GM12801 (cell line): Measurements from ENCODE around the gene PRSS27.

Experiments
- CTCF ChIP-seq: IDR thresholded peaks from one replicate; pipeline ENCODE4 v1.5.1; 2011; ENCODE audit warnings: control low read depth; ENCODE audit not compliant: insufficient read length; ENCODE audit errors: extremely low read depth

Gene PRSS27

GRCh38 chr16:2713985-2714774, 5.8 kb downstream of the PRSS27 start:
- TF ChIP-seq CTCF = no peak

- no peak for TF ChIP-seq CTCF
Observed at GRCh38 chr16:2713523-2713922, 6.5 kb downstream of the PRSS27 start.

- TF ChIP-seq CTCF = no peak
Observed at GRCh38 chr16:2712546-2712945, 7.5 kb downstream of the PRSS27 start.

GRCh38 chr16:2712063-2712441, 8.0 kb downstream of the PRSS27 start:
- TF ChIP-seq CTCF = no peak

- TF ChIP-seq CTCF = no peak
Observed at GRCh38 chr16:2711370-2712062, 8.5 kb downstream of the PRSS27 start.

- TF ChIP-seq CTCF = no peak
Observed at GRCh38 chr16:2710711-2711231, 9.3 kb downstream of the PRSS27 start.

- no peak for TF ChIP-seq CTCF
Observed at GRCh38 chr16:2710021-2710710, 9.9 kb downstream of the PRSS27 start.
